GM21576 (cell line): ENCODE data around the gene CCDC85A.

Experiments used
- ATAC-seq: cut with Tn5 transposase; IDR thresholded peaks from one replicate; pipeline ENCODE4 v1.9.1; 2021; ENCODE audit warnings: mild to moderate bottlenecking, moderate library complexity; ENCODE audit not compliant: unreplicated experiment

CCDC85A gene

GRCh38 chr2:56192664-56193305, 9.0 kb downstream of the CCDC85A start:
- no peak for ATAC-seq

GRCh38 chr2:56195563-56195962, 11.8 kb downstream of the CCDC85A start:
- no peak for ATAC-seq

GRCh38 chr2:56197816-56198215, 14.0 kb downstream of the CCDC85A start:
- ATAC-seq = no peak

GRCh38 chr2:56198936-56199335, 15.1 kb downstream of the CCDC85A start:
- ATAC-seq = no peak

- ATAC-seq = no peak
Measured at GRCh38 chr2:56199492-56199891, 15.7 kb downstream of the CCDC85A start.

- ATAC-seq = no peak
Measured at GRCh38 chr2:56202381-56203121, 18.8 kb downstream of the CCDC85A start.

GRCh38 chr2:56204556-56204955, 20.8 kb downstream of the CCDC85A start:
- no peak for ATAC-seq

GRCh38 chr2:56206250-56206649, 22.5 kb downstream of the CCDC85A start:
- no peak for ATAC-seq

- no peak for ATAC-seq
Measured at GRCh38 chr2:56207760-56208159, 24.0 kb downstream of the CCDC85A start.

GRCh38 chr2:56208380-56208779, 24.6 kb downstream of the CCDC85A start:
- ATAC-seq = no peak

GRCh38 chr2:56209701-56210100, 25.9 kb downstream of the CCDC85A start:
- ATAC-seq = no peak

- ATAC-seq = no peak
Measured at GRCh38 chr2:56210291-56210690, 26.5 kb downstream of the CCDC85A start.

- ATAC-seq = no peak
Measured at GRCh38 chr2:56211048-56211447, 27.3 kb downstream of the CCDC85A start.

- no peak for ATAC-seq
Measured at GRCh38 chr2:56215911-56216310, 32.1 kb downstream of the CCDC85A start.

GRCh38 chr2:56217106-56217505, 33.3 kb downstream of the CCDC85A start:
- ATAC-seq = no peak

- ATAC-seq = no peak
Measured at GRCh38 chr2:56222481-56222880, 38.7 kb downstream of the CCDC85A start.

- no peak for ATAC-seq
Measured at GRCh38 chr2:56224316-56224715, 40.5 kb downstream of the CCDC85A start.

GRCh38 chr2:56227811-56228210, 44.0 kb downstream of the CCDC85A start:
- no peak for ATAC-seq

- ATAC-seq = no peak
Measured at GRCh38 chr2:56229397-56230060, 45.7 kb downstream of the CCDC85A start.

- no peak for ATAC-seq
Measured at GRCh38 chr2:56230156-56230555, 46.4 kb downstream of the CCDC85A start.

- ATAC-seq = no peak
Measured at GRCh38 chr2:56231361-56231760, 47.6 kb downstream of the CCDC85A start.

- no peak for ATAC-seq
Measured at GRCh38 chr2:56232912-56233311, 49.1 kb downstream of the CCDC85A start.
